ENCODE data around the gene RTN4RL1. TPM values are rescaled to one million over a fixed set of nuclear protein-coding genes. Genes with fewer than 3 reads are reported as not detected.
A peak's percentile ranks its signal among the peaks of the same experiment; 100 is the strongest.

Gene RTN4RL1
- total and polyA plus RNA-seq, 2 donors from 2014 or later: 2.0 to 10.7 TPM

- peak overlapping the region; percentile 66 to 67 for H3K27ac ChIP-seq (ENCODE audit: low read depth in 2 of 2, low read length in 2 of 2)
- intact Hi-C loops (cut with DNase I): no loop called here
- no peak overlapping the region for H3K4me3 ChIP-seq (ENCODE audit: low read length in 3 of 3)
- no peak for TF ChIP-seq CTCF (IDR thresholded peaks at IDR 0.05; ENCODE audit: borderline replicate concordance, extremely low read depth, insufficient read depth)
- peak overlapping the region in 2 of 3 donors; percentile 18 to 40 for H3K9ac ChIP-seq (ENCODE audit: low read length in 3 of 3)
- peaks cover 0 to 30% (median 16%) of the 10 kb centered on the region in 3 donors for H3K4me1 ChIP-seq (ENCODE audit: control insufficient read depth in 2 of 3, insufficient read depth in 2 of 3, low read depth in 1 of 3, low read length in 3 of 3)
- no peaks in the 10 kb centered on the region for H3K9me3 ChIP-seq (ENCODE audit: control insufficient read depth in 2 of 3, insufficient read depth in 1 of 3, low read length in 3 of 3)
- DNase-seq: peak in 2 of 5 donors; percentile 78
- H3K27me3 ChIP-seq (ENCODE audit: control insufficient read depth, insufficient read depth, low read length): no peaks in the 10 kb centered on the region
- H3K36me3 ChIP-seq (ENCODE audit: control insufficient read depth in 2 of 3, insufficient read depth in 3 of 3, low read length in 3 of 3): no peaks in the 10 kb centered on the region
- FAIRE-seq: no peak
Observed at GRCh38 chr17:1999557-2000251, 25.4 kb downstream of the RTN4RL1 start.

- peaks cover 0 to 30% (median 16%) of the 10 kb centered on the region in 3 donors for H3K4me1 ChIP-seq (ENCODE audit: control insufficient read depth in 2 of 3, insufficient read depth in 2 of 3, low read depth in 1 of 3, low read length in 3 of 3)
- no peaks in the 10 kb centered on the region for H3K36me3 ChIP-seq (ENCODE audit: control insufficient read depth in 2 of 3, insufficient read depth in 3 of 3, low read length in 3 of 3)
- H3K27me3 ChIP-seq (ENCODE audit: control insufficient read depth, insufficient read depth, low read length): no peaks in the 10 kb centered on the region
- no peaks in the 10 kb centered on the region for H3K9me3 ChIP-seq (ENCODE audit: control insufficient read depth in 2 of 3, insufficient read depth in 1 of 3, low read length in 3 of 3)
- no peak for FAIRE-seq
- DNase-seq: peak; percentile 67 to 86 (median 84)
- intact Hi-C loops (cut with DNase I): no loop called here
- no peak overlapping the region for H3K9ac ChIP-seq (ENCODE audit: low read length in 3 of 3)
- no peak for TF ChIP-seq CTCF (IDR thresholded peaks at IDR 0.05; ENCODE audit: borderline replicate concordance, extremely low read depth, insufficient read depth)
- H3K4me3 ChIP-seq (ENCODE audit: low read length in 3 of 3): peak overlapping the region in 1 of 3 donors; percentile 21
- peak overlapping the region; percentile 43 to 71 for H3K27ac ChIP-seq (ENCODE audit: low read depth in 2 of 2, low read length in 2 of 2)
Observed at GRCh38 chr17:1997927-1998742, 27.0 kb downstream of the RTN4RL1 start.

- Histone ChIP-seq H3K4me3 (ENCODE audit: low read length in 3 of 3) (peak overlapping the region in 1 of 3 donors; percentile 30), H3K9me3 (ENCODE audit: control insufficient read depth in 2 of 3, insufficient read depth in 1 of 3, low read length in 3 of 3) (no peaks in the 10 kb centered on the region), H3K27me3 (ENCODE audit: control insufficient read depth, insufficient read depth, low read length) (no peaks in the 10 kb centered on the region), H3K27ac (ENCODE audit: low read depth in 2 of 2, low read length in 2 of 2) (peak overlapping the region; percentile 67 to 71), H3K36me3 (ENCODE audit: control insufficient read depth in 2 of 3, insufficient read depth in 3 of 3, low read length in 3 of 3) (no peaks in the 10 kb centered on the region), H3K4me1 (ENCODE audit: control insufficient read depth in 2 of 3, insufficient read depth in 2 of 3, low read depth in 1 of 3, low read length in 3 of 3) (peaks cover 0 to 30% (median 16%) of the 10 kb centered on the region in 3 donors), H3K9ac (ENCODE audit: low read length in 3 of 3) (no peak overlapping the region)
- DNase-seq: peak in 4 of 5 donors; percentile 49 to 83 (median 68)
- TF ChIP-seq CTCF (IDR thresholded peaks at IDR 0.05; ENCODE audit: borderline replicate concordance, extremely low read depth, insufficient read depth): no peak
- FAIRE-seq: no peak
- intact Hi-C loops (cut with DNase I): no loop called here
Observed at GRCh38 chr17:1997289-1997926, 27.7 kb downstream of the RTN4RL1 start.
